ENCODE measurements around the gene MTHFD1L.
"Not testable (repeated sequence)": the region's sequence is repeated elsewhere in the genome, so short reads cannot be mapped to it uniquely, and the experiment has no call there.

MTHFD1L gene

GRCh38 chr6:150865406-150866146 is at the start of gene MTHFD1L:
Gene MTHFD1L, plus strand, starts transcription at chr6:150865702. Its CDS starts 121 bp downstream, at chr6:150865823.
- DNase-seq (ENCODE audit: low read depth in 2 of 2) = peak; percentile 31 to 47

GRCh38 chr6:150816554-150816953 is 48.9 kb upstream of the MTHFD1L start:
- DNase-seq (ENCODE audit: low read depth in 2 of 2) = not testable (repeated sequence)

- DNase-seq (ENCODE audit: low read depth in 2 of 2) = no peak
Measured at GRCh38 chr6:150822932-150823331, 42.6 kb upstream of the MTHFD1L start.

- no peak for DNase-seq (ENCODE audit: low read depth in 2 of 2)
Measured at GRCh38 chr6:150826788-150827187, 38.7 kb upstream of the MTHFD1L start.

GRCh38 chr6:150828107-150828506 is 37.4 kb upstream of the MTHFD1L start:
- not testable (repeated sequence) for DNase-seq (ENCODE audit: low read depth in 2 of 2)

DNA sequence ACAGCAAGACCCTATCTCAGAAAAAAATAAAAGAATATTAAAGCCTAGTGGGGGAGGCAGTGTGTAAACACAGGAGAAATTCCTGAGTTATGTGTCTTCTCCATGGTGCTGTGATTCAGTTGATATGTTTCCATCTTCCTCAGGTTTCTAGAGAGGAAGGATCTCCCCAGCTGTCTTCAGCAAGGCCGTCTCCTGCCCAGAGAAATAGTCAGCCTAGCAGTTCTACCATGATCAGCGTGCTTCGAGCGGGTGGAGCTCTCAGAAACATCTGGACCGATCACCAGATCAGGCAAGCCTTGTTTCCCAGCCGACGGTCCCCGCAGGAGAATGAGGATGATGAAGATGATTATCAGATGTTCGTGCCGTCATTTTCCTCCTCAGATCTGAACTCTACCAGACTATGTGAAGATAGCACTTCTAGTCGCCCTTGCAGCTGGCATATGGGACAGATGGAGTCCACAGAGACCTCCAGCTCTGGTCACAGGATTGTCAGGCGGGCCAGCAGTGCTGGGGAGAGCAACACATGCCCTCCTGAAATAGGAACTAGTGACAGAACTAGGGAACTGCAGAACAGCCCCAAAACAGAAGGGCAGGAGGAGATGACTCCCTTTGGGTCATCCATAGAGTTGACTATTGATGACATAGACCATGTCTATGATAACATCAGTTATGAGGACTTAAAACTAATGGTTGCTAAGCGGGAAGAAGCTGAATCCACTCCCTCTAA is 34.9 kb upstream of the MTHFD1L start:
- no peak for DNase-seq (ENCODE audit: low read depth in 2 of 2)

GRCh38 chr6:150831577-150831976 is 33.9 kb upstream of the MTHFD1L start:
- no peak for DNase-seq (ENCODE audit: low read depth in 2 of 2)

GRCh38 chr6:150835620-150836019 is 29.9 kb upstream of the MTHFD1L start:
- no peak for DNase-seq (ENCODE audit: low read depth in 2 of 2)

DNA sequence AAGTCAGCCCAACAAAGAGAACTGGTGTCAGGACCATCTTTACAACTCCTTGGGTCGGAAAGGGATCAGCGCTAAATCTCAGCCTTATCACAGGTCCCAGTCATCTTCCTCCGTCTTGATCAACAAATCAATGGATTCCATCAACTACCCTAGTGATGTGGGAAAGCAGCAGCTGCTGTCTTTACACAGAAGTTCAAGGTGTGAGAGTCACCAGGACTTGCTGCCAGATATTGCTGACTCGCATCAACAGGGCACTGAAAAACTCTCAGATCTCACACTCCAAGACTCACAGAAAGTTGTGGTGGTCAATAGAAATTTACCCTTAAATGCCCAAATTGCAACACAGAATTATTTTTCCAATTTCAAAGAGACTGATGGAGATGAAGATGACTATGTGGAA is 25.3 kb upstream of the MTHFD1L start:
- DNase-seq (ENCODE audit: low read depth in 2 of 2) = no peak

GRCh38 chr6:150841189-150841588 is 24.3 kb upstream of the MTHFD1L start:
- DNase-seq (ENCODE audit: low read depth in 2 of 2) = no peak

DNA sequence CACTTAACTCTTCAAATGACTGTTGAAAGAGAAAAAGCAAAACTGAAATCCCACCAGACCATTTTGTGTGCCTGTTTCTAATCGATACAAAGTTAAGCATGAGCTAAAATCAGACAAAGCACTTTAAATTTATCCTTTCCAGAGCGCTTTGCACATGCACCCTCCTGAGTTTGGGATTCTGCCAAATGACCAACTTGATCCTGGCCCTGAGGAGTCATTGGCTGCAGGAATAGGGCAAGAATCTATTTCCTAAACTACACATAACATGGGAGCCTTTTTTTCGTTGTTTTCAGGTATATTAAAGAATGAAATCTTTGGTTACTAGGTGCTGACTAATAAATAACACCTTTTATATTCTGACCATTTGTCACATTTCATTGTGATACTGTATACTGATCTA is 23.8 kb upstream of the MTHFD1L start:
- DNase-seq (ENCODE audit: low read depth in 2 of 2) = no peak

DNA sequence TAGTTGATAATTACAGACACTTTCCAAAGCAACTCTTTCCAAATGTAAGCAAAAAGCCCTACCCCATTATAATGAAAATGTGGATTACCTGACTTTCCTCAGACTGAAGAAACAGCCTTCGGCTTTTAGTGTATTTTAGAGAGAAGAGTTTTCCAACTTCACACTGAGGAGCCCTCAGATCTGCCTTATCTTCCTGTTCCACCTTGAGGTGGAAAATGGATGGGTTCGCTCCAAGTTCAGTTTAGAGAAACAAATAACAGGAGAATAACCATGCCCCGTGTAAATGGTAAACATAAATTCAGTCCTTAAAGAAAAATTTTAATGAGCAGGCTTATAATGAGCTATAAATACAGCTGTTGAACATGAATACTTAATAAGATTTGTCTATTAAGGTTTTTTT is 21.1 kb upstream of the MTHFD1L start:
- DNase-seq (ENCODE audit: low read depth in 2 of 2) = no peak

- DNase-seq (ENCODE audit: low read depth in 2 of 2) = no peak
Measured at GRCh38 chr6:150846641-150847040, 18.9 kb upstream of the MTHFD1L start.

GRCh38 chr6:150848400-150848799 is 17.1 kb upstream of the MTHFD1L start:
- DNase-seq (ENCODE audit: low read depth in 2 of 2) = no peak

DNA sequence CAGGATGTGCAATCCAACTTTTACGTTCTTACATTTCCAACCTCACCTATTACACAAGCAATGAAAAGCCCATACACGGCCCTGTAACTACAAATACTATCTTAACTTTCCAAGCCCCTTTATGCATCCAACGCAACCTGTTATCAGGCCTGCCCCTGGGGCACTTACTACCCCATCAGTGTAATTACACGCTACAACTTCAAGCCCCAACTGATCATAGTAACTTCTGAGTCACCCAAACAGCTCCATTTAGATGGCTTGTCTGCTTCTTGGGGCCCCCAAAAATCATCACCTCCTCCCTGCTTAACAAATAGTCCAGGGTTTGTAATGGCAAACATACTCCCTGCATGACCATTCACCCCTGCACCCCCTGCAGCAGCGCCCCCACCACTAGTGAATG is 11.1 kb upstream of the MTHFD1L start:
- DNase-seq (ENCODE audit: low read depth in 2 of 2) = not testable (repeated sequence)

- not testable (repeated sequence) for DNase-seq (ENCODE audit: low read depth in 2 of 2)
Measured at GRCh38 chr6:150855171-150855570, 10.3 kb upstream of the MTHFD1L start.

- DNase-seq (ENCODE audit: low read depth in 2 of 2) = no peak
Measured at GRCh38 chr6:150857062-150857944, 8.2 kb upstream of the MTHFD1L start.

- DNase-seq (ENCODE audit: low read depth in 2 of 2) = no peak
Measured at GRCh38 chr6:150857945-150858308, 7.6 kb upstream of the MTHFD1L start.

DNA sequence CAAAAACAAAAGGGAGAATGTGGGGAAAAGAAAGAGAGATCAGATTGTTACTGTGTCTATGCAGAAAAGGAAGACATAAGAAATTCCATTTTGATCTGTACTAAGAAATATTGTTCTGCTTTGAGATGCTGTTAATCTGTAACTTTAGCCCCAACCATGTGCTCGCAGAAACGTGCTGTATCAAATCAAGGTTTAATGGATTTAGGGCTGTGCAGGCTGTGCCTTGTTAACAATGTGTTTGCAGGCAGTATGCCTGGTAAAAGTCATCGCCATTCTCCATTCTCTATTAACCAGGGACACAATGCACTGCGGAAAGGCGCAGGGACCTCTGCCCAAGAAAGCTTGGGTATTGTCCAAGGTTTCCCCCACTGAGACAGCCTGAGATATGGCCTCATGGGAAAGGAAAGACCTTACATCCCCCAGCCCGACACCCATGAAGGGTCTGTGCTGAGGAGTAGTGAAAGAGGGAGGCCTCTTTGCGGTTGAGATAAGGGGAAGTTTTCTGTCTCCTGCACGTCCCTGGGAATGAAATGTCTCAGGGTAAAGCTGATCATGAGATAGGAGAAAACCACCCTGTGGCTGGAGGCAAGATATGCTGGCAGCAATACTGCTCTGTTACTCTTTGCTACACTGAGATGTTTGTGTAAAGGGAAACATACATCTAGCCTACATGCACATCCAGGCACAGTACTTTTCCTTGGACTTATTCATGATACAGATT is 3.9 kb upstream of the MTHFD1L start:
- DNase-seq (ENCODE audit: low read depth in 2 of 2) = not testable (repeated sequence)

GRCh38 chr6:150863213-150863928 is 2.1 kb upstream of the MTHFD1L start:
- DNase-seq (ENCODE audit: low read depth in 2 of 2) = no peak

GRCh38 chr6:150865043-150865405 is 478 bp upstream of the MTHFD1L start:
- DNase-seq (ENCODE audit: low read depth in 2 of 2) = no peak
